Trophoblast cell (in vitro differentiated cells and primary cell): Measurements from ENCODE around the gene UROS.
A peak's percentile ranks its signal among the peaks of the same experiment; 100 is the strongest.

ENCODE experiments used
- DNase-seq, 2 donors: peaks; one replicate each; pipeline ENCODE4 v3.0.0-alpha.2; 2016
- H2AFZ ChIP-seq: 2 replicates; pipeline ENCODE4 v1.6.1; 2013; ENCODE audit warnings: low read length, moderate library complexity, mild to moderate bottlenecking; ENCODE audit not compliant: insufficient read depth, poor library complexity
- H2AK5ac ChIP-seq: 2 replicates; pipeline ENCODE4 v1.6.1; 2013; ENCODE audit warnings: mild to moderate bottlenecking, low read length
- H2BK120ac ChIP-seq: 2 replicates; pipeline ENCODE4 v1.6.1; 2013; ENCODE audit warnings: low read length, mild to moderate bottlenecking, moderate library complexity; ENCODE audit not compliant: insufficient read depth, poor library complexity
- H2BK12ac ChIP-seq: 2 replicates; pipeline ENCODE4 v1.6.1; 2013; ENCODE audit warnings: mild to moderate bottlenecking, low read length, moderate library complexity
- H2BK5ac ChIP-seq: 2 replicates; pipeline ENCODE4 v1.6.1; 2013; ENCODE audit warnings: low read length, low read depth, moderate library complexity, mild to moderate bottlenecking; ENCODE audit not compliant: poor library complexity
- H3K14ac ChIP-seq: 2 replicates; pipeline ENCODE4 v1.6.1; 2013; ENCODE audit warnings: mild to moderate bottlenecking, low read length
- H3K18ac ChIP-seq: 2 replicates; pipeline ENCODE4 v1.6.1; 2013; ENCODE audit warnings: mild to moderate bottlenecking, low read length
- H3K23ac ChIP-seq: 2 replicates; pipeline ENCODE4 v1.6.1; 2013; ENCODE audit warnings: low read length
- H3K27ac ChIP-seq: 2 replicates; pipeline ENCODE4 v1.5.1; 2013; ENCODE audit warnings: low read depth, mild to moderate bottlenecking, inconsistent platforms, low read length, moderate library complexity
- H3K27me3 ChIP-seq: 2 replicates; pipeline ENCODE4 v1.6.1; 2013; ENCODE audit warnings: inconsistent platforms, mild to moderate bottlenecking, low read length, moderate library complexity; ENCODE audit not compliant: insufficient read depth
- H3K36me3 ChIP-seq, 2 experiments: 1 replicate in 1 of 2; 2 replicates in 1 of 2; pipeline ENCODE4 v1.6.1; 2013; ENCODE audit warnings: low read length in 2 of 2, mild to moderate bottlenecking in 2 of 2, moderate library complexity in 1 of 2; ENCODE audit not compliant: insufficient read depth in 2 of 2, control insufficient read depth in 1 of 2
- H3K4ac ChIP-seq: 2 replicates; pipeline ENCODE4 v1.6.1; 2013; ENCODE audit warnings: low read depth, mild to moderate bottlenecking, low read length, moderate library complexity
- H3K4me1 ChIP-seq, 2 experiments: 1 replicate in 1 of 2; 2 replicates in 1 of 2; pipeline ENCODE4 v1.6.1; 2013; ENCODE audit warnings: low read length in 2 of 2, mild to moderate bottlenecking in 2 of 2, moderate library complexity in 1 of 2; ENCODE audit not compliant: insufficient read depth in 2 of 2, control insufficient read depth in 1 of 2
- H3K4me2 ChIP-seq: 2 replicates; pipeline ENCODE4 v1.6.1; 2013; ENCODE audit warnings: inconsistent platforms, mild to moderate bottlenecking, low read length, moderate library complexity
- H3K4me3 ChIP-seq: 2 replicates; pipeline ENCODE4 v1.5.1; 2013; ENCODE audit warnings: mild to moderate bottlenecking, low read depth, low read length, inconsistent platforms
- H3K79me1 ChIP-seq: one replicate; pipeline ENCODE4 v1.6.1; 2013; ENCODE audit warnings: low read length
- H3K79me2 ChIP-seq: 2 replicates; pipeline ENCODE4 v1.6.1; 2013; ENCODE audit warnings: low read length, mild to moderate bottlenecking; ENCODE audit not compliant: control insufficient read depth, insufficient read depth, poor library complexity
- H3K9ac ChIP-seq: 2 replicates; pipeline ENCODE4 v1.6.1; 2013; ENCODE audit warnings: mild to moderate bottlenecking, low read length
- H3K9me3 ChIP-seq: 2 replicates; pipeline ENCODE4 v1.6.1; 2013; ENCODE audit warnings: low read depth, mild to moderate bottlenecking, control low read depth, inconsistent platforms, low read length; ENCODE audit not compliant: insufficient read depth
- H4K12ac ChIP-seq: 2 replicates; pipeline ENCODE4 v1.6.1; 2013; ENCODE audit warnings: low read depth, mild to moderate bottlenecking, low read length, moderate library complexity
- H4K8ac ChIP-seq: 2 replicates; pipeline ENCODE4 v1.6.1; 2013; ENCODE audit warnings: low read depth, mild to moderate bottlenecking, low read length, moderate library complexity
- H4K91ac ChIP-seq: one replicate; pipeline ENCODE4 v1.6.1; 2013; ENCODE audit warnings: low read depth, mild to moderate bottlenecking, low read length, moderate library complexity
- whole genome bisulfite sequencing: extraction: QIAGEN DNeasy Blood & Tissue Kit; methylation state at CpG from one replicate; pipeline ENCODE4 v1.1.7; 2013; ENCODE audit warnings: missing lambda C conversion rate; ENCODE audit not compliant: insufficient read length, insufficient coverage; ENCODE audit errors: extremely low coverage; 5-methylcytosine and 5-hydroxymethylcytosine counted together

Gene UROS

DNA sequence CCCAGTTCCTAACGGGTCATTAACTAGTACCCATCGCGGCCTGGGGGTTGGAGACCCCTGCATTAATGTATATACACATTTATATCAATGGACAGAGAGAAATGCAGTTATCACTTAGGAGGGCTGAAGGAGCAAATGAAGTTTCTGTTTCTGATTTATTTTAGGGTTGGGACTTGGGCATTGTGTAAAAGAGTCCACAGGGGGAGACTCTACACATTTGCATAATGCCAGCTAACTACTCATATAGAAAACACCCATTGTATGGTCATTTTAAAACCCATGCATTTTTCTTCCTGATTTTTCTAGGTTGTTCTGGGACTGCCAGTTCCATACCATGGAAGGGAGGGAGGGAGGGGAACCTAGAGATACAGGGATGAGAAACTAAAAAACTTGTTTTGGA lies 23.8 kb upstream of the UROS start:
- H3K4ac ChIP-seq, result no peak overlapping the region
- H3K36me3 ChIP-seq, result peaks cover 27 to 49% of the 10 kb centered on the region in 2 experiments
- no peak overlapping the region for H4K8ac ChIP-seq
- no peaks in the 10 kb centered on the region for H3K79me2 ChIP-seq
- H3K4me3 ChIP-seq, result no peak overlapping the region
- no peaks in the 10 kb centered on the region for H3K79me1 ChIP-seq
- no peak overlapping the region for H4K91ac ChIP-seq
- H3K23ac ChIP-seq, result no peak overlapping the region
- no peaks in the 10 kb centered on the region for H3K27me3 ChIP-seq
- H3K4me2 ChIP-seq, result no peak overlapping the region
- H3K14ac ChIP-seq, result no peak overlapping the region
- no peak overlapping the region for H3K18ac ChIP-seq
- WGBS, result no CpG with 5 or more reads among the region's 3 CpGs
- H3K9ac ChIP-seq, result no peak overlapping the region
- no peak for DNase-seq
- no peak overlapping the region for H2AFZ ChIP-seq
- no peak overlapping the region for H2BK120ac ChIP-seq
- no peak overlapping the region for H2AK5ac ChIP-seq
- no peak overlapping the region for H2BK5ac ChIP-seq
- H3K9me3 ChIP-seq, result no peaks in the 10 kb centered on the region
- no peak overlapping the region for H4K12ac ChIP-seq
- H3K27ac ChIP-seq, result no peak overlapping the region
- no peaks in the 10 kb centered on the region for H3K4me1 ChIP-seq
- no peak overlapping the region for H2BK12ac ChIP-seq

GRCh38 chr10:125845617-125846016 lies 22.6 kb upstream of the UROS start:
- Histone ChIP-seq H3K36me3 (peaks cover 26 to 45% of the 10 kb centered on the region in 2 experiments), H3K9me3 (no peaks in the 10 kb centered on the region), H3K27me3 (no peaks in the 10 kb centered on the region), H3K4me3 (no peak overlapping the region), H4K8ac (no peak overlapping the region), H3K4me2 (no peak overlapping the region), H2AK5ac (no peak overlapping the region), H4K12ac (peak overlapping the region; percentile 1), H3K18ac (no peak overlapping the region), H2AFZ (no peak overlapping the region), H3K14ac (no peak overlapping the region), H3K23ac (no peak overlapping the region), H2BK5ac (no peak overlapping the region), H2BK120ac (no peak overlapping the region), H3K27ac (no peak overlapping the region), H2BK12ac (no peak overlapping the region), H3K4ac (no peak overlapping the region), H3K9ac (no peak overlapping the region), H4K91ac (no peak overlapping the region), H3K4me1 (no peaks in the 10 kb centered on the region), H3K79me2 (no peaks in the 10 kb centered on the region), H3K79me1 (no peaks in the 10 kb centered on the region)
- no peak for DNase-seq
- WGBS, result no CpG with 5 or more reads among the region's 11 CpGs

DNA sequence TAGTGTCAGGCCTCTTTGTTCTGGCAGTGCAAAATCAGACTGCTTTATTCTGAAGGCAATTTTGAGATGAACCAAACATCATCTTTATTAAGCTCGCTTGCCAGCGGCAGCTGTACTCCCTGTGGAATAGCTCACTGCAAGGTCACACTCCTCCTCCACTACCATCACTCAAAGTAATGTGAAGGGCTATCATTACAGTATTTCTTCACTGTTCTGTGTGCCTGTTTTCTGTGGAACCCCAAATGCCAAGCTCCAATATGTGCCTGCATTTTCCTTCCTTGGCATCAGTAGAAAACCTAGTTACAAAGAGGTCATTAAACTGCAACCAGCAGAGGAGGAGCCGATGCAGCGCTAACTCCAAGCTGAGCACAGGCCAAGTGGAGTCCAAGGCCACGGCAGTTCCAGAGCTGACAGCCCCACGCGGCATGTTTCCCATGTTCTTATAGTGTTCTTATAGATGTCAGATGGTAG lies 21.7 kb upstream of the UROS start:
- H3K9ac ChIP-seq, result no peak overlapping the region
- H3K14ac ChIP-seq, result no peak overlapping the region
- no peak overlapping the region for H2AFZ ChIP-seq
- no peak overlapping the region for H2AK5ac ChIP-seq
- no peak overlapping the region for H3K23ac ChIP-seq
- H3K4me1 ChIP-seq, result no peaks in the 10 kb centered on the region
- H3K4me2 ChIP-seq, result no peak overlapping the region
- H4K91ac ChIP-seq, result no peak overlapping the region
- H2BK5ac ChIP-seq, result no peak overlapping the region
- no peak overlapping the region for H3K4ac ChIP-seq
- no peaks in the 10 kb centered on the region for H3K79me2 ChIP-seq
- H3K27ac ChIP-seq, result no peak overlapping the region
- no peak overlapping the region for H2BK120ac ChIP-seq
- H3K18ac ChIP-seq, result no peak overlapping the region
- no peaks in the 10 kb centered on the region for H3K79me1 ChIP-seq
- no peak overlapping the region for H4K12ac ChIP-seq
- no peaks in the 10 kb centered on the region for H3K27me3 ChIP-seq
- no peak overlapping the region for H2BK12ac ChIP-seq
- WGBS, result no CpG with 5 or more reads among the region's 7 CpGs
- no peak overlapping the region for H4K8ac ChIP-seq
- H3K9me3 ChIP-seq, result no peaks in the 10 kb centered on the region
- no peak for DNase-seq
- H3K36me3 ChIP-seq, result peaks cover 33 to 48% of the 10 kb centered on the region in 2 experiments
- no peak overlapping the region for H3K4me3 ChIP-seq

GRCh38 chr10:125843603-125844329 lies 20.7 kb upstream of the UROS start:
- Histone ChIP-seq H3K14ac (no peak overlapping the region), H3K4me2 (no peak overlapping the region), H3K9ac (no peak overlapping the region), H4K8ac (no peak overlapping the region), H3K23ac (no peak overlapping the region), H2BK12ac (no peak overlapping the region), H3K9me3 (no peaks in the 10 kb centered on the region), H3K4me1 (no peaks in the 10 kb centered on the region), H3K4me3 (no peak overlapping the region), H2BK120ac (no peak overlapping the region), H3K27me3 (no peaks in the 10 kb centered on the region), H3K79me2 (no peaks in the 10 kb centered on the region), H2AK5ac (no peak overlapping the region), H3K79me1 (no peaks in the 10 kb centered on the region), H2AFZ (no peak overlapping the region), H3K36me3 (peaks cover 36 to 50% of the 10 kb centered on the region in 2 experiments), H3K18ac (no peak overlapping the region), H4K12ac (no peak overlapping the region), H3K4ac (no peak overlapping the region), H3K27ac (no peak overlapping the region), H4K91ac (no peak overlapping the region), H2BK5ac (no peak overlapping the region)
- no peak for DNase-seq
- WGBS, result no CpG with 5 or more reads among the region's 9 CpGs
